Measurements from ENCODE around the gene RLF.

Gene RLF

DNA sequence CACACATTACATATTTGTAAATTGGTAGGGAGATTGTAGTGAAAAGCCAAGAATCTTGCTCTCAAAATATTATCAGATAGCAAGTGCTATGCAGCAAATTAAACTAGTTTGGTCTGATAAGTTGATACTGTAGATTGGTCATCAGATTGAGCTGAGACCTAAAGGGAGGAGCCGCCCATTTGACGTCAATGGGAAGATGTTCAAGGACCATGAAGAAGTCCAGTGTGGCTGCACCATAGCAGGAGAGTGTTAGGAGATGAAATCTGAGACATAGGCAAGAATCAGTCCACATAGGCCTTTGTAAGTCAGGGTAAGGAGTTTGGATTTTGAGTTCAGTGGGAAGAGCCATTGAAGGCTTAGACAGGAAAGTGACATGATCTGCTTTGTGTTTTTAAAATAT, 113.1 kb downstream of the RLF start:
- DNase-seq, result no peak

DNA sequence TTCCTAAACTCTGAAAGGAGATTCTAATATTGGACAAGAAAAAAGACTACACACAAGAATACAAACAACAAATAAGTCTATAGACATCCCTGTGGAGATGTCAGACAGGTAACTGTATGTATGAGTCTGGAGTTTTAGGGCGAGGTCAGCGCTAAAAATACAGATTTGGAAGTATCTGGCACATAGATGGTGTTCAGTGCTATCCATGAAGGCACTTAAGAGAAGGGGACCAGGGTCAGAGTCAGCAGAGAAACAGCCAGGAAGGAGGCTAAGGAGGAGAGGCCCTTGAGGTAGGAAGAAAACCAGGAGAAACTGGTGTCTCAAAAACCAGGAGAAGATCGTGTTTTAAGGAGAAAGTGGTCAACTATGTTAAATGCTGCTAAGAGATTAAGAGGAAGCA, 114.9 kb downstream of the RLF start:
- DNase-seq, result no peak

DNA sequence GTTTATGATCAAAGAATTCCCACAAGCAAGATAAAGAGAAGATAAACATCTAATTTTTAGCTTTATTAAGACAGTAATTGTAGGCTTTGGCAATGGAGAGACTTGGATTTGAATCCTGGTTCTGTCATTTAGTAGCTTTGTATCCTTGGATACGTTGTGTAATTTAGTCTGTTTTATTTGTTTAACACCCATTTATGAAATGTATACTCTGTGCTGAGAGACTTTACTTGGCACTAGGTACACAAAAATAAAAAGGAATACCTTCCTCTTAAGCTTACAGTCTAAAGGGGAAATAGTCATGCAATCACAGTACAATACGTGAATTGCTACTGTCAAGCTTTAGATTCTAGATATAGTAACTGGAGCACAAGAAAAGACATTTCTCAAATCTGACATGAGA, 120.7 kb downstream of the RLF start:
- no peak for DNase-seq
